GM23338 (cell line): ENCODE results near the gene THUMPD2. TPM values are rescaled to one million over a fixed set of nuclear protein-coding genes. Genes with fewer than 3 reads are reported as not detected.

Source experiments
- ATAC-seq: fragments of 200-7000 bp; cut with Tn5 transposase; 3 replicates; pipeline ENCODE4 v1.9.1; 2020
- DNase-seq: peaks from one replicate; pipeline ENCODE4 v3.0.0-alpha.2; 2015; ENCODE audit warnings: low spot score
- H2AFZ ChIP-seq: fragments of 200-600 bp; sonication (generic); 2 replicates; pipeline ENCODE4 v1.8.0; 2016; ENCODE audit warnings: antibody characterized with exemption, mild to moderate bottlenecking, moderate library complexity
- H3F3A ChIP-seq: fragments of 200-600 bp; sonication (generic); replicated peaks from 2 replicates; pipeline ENCODE4 v1.8.0; 2017; ENCODE audit warnings: antibody characterized with exemption, mixed run types, low read depth
- H3K27ac ChIP-seq: fragments of 200-600 bp; sonication (generic); 2 replicates; pipeline ENCODE4 v1.6.1; 2016; ENCODE audit warnings: low read depth
- H3K27me3 ChIP-seq: fragments of 200-600 bp; sonication (generic); 2 replicates; pipeline ENCODE4 v1.8.0; 2016; ENCODE audit warnings: mild to moderate bottlenecking, mixed run types, moderate library complexity; ENCODE audit not compliant: insufficient read depth
- H3K36me3 ChIP-seq: fragments of 200-600 bp; sonication (generic); 2 replicates; pipeline ENCODE4 v1.8.0; 2016; ENCODE audit warnings: mild to moderate bottlenecking; ENCODE audit not compliant: insufficient read depth
- H3K4me1 ChIP-seq: fragments of 200-600 bp; sonication (generic); 2 replicates; pipeline ENCODE4 v1.8.0; 2016; ENCODE audit warnings: mild to moderate bottlenecking, moderate library complexity; ENCODE audit not compliant: insufficient read depth
- H3K4me2 ChIP-seq: fragments of 200-600 bp; sonication (generic); 2 replicates; pipeline ENCODE4 v1.7.1; 2017; ENCODE audit warnings: mixed run types
- H3K4me3 ChIP-seq: fragments of 200-600 bp; sonication (generic); 2 replicates; pipeline ENCODE4 v1.6.1; 2016; ENCODE audit warnings: mixed run types
- H3K79me2 ChIP-seq: fragments of 200-600 bp; sonication (generic); replicated peaks from 2 replicates; pipeline ENCODE4 v1.8.0; 2017; ENCODE audit warnings: mild to moderate bottlenecking; ENCODE audit not compliant: insufficient read depth
- H3K9me2 ChIP-seq: fragments of 200-600 bp; sonication (generic); 2 replicates; pipeline ENCODE4 v1.8.0; 2017; ENCODE audit not compliant: insufficient read depth
- H4K20me1 ChIP-seq: fragments of 200-600 bp; sonication (generic); replicated peaks from 2 replicates; pipeline ENCODE4 v1.8.0; 2017; ENCODE audit warnings: mild to moderate bottlenecking; ENCODE audit not compliant: insufficient read depth
- H3K27ac Mint-ChIP-seq: 2 replicates; pipeline ENCODE4 v1.8.0; 2020; ENCODE audit warnings: inconsistent platforms, mild to moderate bottlenecking, moderate library complexity, mixed read lengths
- H3K27me3 Mint-ChIP-seq: 3 replicates; pipeline ENCODE4 v1.8.0; 2022; ENCODE audit warnings: low read depth, mild to moderate bottlenecking, moderate library complexity, mixed read lengths, inconsistent platforms; ENCODE audit not compliant: insufficient read depth, poor library complexity
- H3K36me3 Mint-ChIP-seq: 3 replicates; pipeline ENCODE4 v1.8.0; 2021; ENCODE audit warnings: low read depth, mild to moderate bottlenecking, inconsistent platforms, moderate library complexity, mixed read lengths
- H3K4me1 Mint-ChIP-seq: 3 replicates; pipeline ENCODE4 v1.8.0; 2020; ENCODE audit warnings: mild to moderate bottlenecking, inconsistent platforms, mixed read lengths
- H3K4me3 Mint-ChIP-seq: 3 replicates; pipeline ENCODE4 v1.8.0; 2021; ENCODE audit warnings: moderate library complexity, mild to moderate bottlenecking, inconsistent platforms, mixed read lengths
- H3K9me3 Mint-ChIP-seq: 3 replicates; pipeline ENCODE4 v1.8.0; 2020; ENCODE audit warnings: moderate library complexity, mild to moderate bottlenecking, inconsistent platforms, mixed read lengths
- CREB1 ChIP-seq: fragments of 250-450 bp; sonication (Bioruptor Pico); IDR thresholded peaks from 2 replicates; pipeline ENCODE4 v1.5.0; 2020; ENCODE audit warnings: low read depth, mild to moderate bottlenecking, moderate library complexity
- CTCF ChIP-seq, 2 experiments: fragments of 200-600 bp in 1 of 2; sonication (generic) in 1 of 2; conservative IDR thresholded peaks; 2 replicates each; pipeline versions ENCODE4 v1.5.1 to v1.6.1; 2016 to 2017; ENCODE audit warnings: antibody characterized with exemption in 2 of 2, low read depth in 2 of 2, mild to moderate bottlenecking in 2 of 2, moderate library complexity in 1 of 2
- ETS1 ChIP-seq: IDR thresholded peaks from 2 replicates; pipeline ENCODE4 v1.6.1; 2016; ENCODE audit warnings: antibody characterized with exemption
- EZH2 ChIP-seq: fragments of 200-600 bp; sonication (generic); IDR thresholded peaks from one replicate; pipeline ENCODE4 v1.8.0; 2017; ENCODE audit warnings: antibody characterized with exemption, mild to moderate bottlenecking, low read depth; ENCODE audit not compliant: unreplicated experiment
- EZH2phosphoT487 ChIP-seq: fragments of 200-600 bp; sonication (generic); IDR thresholded peaks from one replicate; pipeline ENCODE4 v1.8.1; 2018; ENCODE audit warnings: antibody characterized with exemption; ENCODE audit not compliant: unreplicated experiment
- JUNB ChIP-seq: IDR thresholded peaks from one replicate; pipeline ENCODE4 v1.6.1; 2016; ENCODE audit warnings: antibody characterized with exemption; ENCODE audit not compliant: unreplicated experiment
- NANOG ChIP-seq: IDR thresholded peaks from 2 replicates; pipeline ENCODE4 v1.6.1; 2016; ENCODE audit warnings: antibody characterized with exemption, borderline replicate concordance
- POLR2AphosphoS5 ChIP-seq: IDR thresholded peaks from 2 replicates; pipeline ENCODE4 v1.6.1; 2016; ENCODE audit warnings: antibody characterized with exemption, low read depth
- REST ChIP-seq: IDR thresholded peaks from one replicate; pipeline ENCODE4 v1.6.1; 2018; ENCODE audit warnings: antibody characterized with exemption; ENCODE audit not compliant: unreplicated experiment
- STAT1 ChIP-seq: IDR thresholded peaks from one replicate; pipeline ENCODE4 v1.6.1; 2016; ENCODE audit warnings: antibody characterized with exemption; ENCODE audit not compliant: unreplicated experiment
- ZNF114 ChIP-seq: fragments of 250-450 bp; sonication (Bioruptor Pico); IDR thresholded peaks from 2 replicates; pipeline ENCODE4 v1.5.0; 2020; ENCODE audit warnings: mild to moderate bottlenecking, moderate library complexity
- ZNF331 ChIP-seq: fragments of 250-450 bp; sonication (Bioruptor Pico); IDR thresholded peaks from 2 replicates; pipeline ENCODE4 v1.5.0; 2020; ENCODE audit warnings: low read depth, mild to moderate bottlenecking, moderate library complexity
- polyA plus RNA-seq: library from polyadenylated mRNA; unstranded; fragments of >200 nt; fragmentation: Nextera tagmentation; extraction: Ambion mirVana; gene quantifications from 2 replicates; pipeline ENCODE4 v1.2.1, GENCODE V29; 2016
- total RNA-seq: library from RNA; depleted of rRNA; stranded (reverse); fragments of >200 nt; shearing (Covaris generic); gene quantifications from 2 replicates; pipeline ENCODE4 v1.2.3, GENCODE V29; 2014
- TF ChIP-seq, protein P1 (sequence below): fragments of 250-450 bp; sonication (Bioruptor Pico); IDR thresholded peaks from 2 replicates; pipeline ENCODE4 v1.5.0; 2020; ENCODE audit warnings: mild to moderate bottlenecking, moderate library complexity

Gene THUMPD2
- total and polyA plus RNA-seq, 2 experiments from 2014 or later: 19.5 to 25.1 TPM

- DNase-seq (no peak), ATAC-seq (no peak)
- no peaks in the 10 kb centered on the region for H3K36me3 Mint-ChIP-seq
- H3K4me3 Mint-ChIP-seq: no peak overlapping the region
- no peak for TF ChIP-seq JUNB
- no peak for TF ChIP-seq NANOG
- no peak for TF ChIP-seq CTCF (conservative IDR thresholded peaks at IDR 0.05; ENCODE audit: low read depth in 2 of 2)
- no peak for TF ChIP-seq ZNF331 (CRISPR knock-in tag)
- TF ChIP-seq POLR2AphosphoS5: no peak
- no peak for TF ChIP-seq ETS1
- TF ChIP-seq STAT1: no peak
- TF ChIP-seq, protein P1, sequence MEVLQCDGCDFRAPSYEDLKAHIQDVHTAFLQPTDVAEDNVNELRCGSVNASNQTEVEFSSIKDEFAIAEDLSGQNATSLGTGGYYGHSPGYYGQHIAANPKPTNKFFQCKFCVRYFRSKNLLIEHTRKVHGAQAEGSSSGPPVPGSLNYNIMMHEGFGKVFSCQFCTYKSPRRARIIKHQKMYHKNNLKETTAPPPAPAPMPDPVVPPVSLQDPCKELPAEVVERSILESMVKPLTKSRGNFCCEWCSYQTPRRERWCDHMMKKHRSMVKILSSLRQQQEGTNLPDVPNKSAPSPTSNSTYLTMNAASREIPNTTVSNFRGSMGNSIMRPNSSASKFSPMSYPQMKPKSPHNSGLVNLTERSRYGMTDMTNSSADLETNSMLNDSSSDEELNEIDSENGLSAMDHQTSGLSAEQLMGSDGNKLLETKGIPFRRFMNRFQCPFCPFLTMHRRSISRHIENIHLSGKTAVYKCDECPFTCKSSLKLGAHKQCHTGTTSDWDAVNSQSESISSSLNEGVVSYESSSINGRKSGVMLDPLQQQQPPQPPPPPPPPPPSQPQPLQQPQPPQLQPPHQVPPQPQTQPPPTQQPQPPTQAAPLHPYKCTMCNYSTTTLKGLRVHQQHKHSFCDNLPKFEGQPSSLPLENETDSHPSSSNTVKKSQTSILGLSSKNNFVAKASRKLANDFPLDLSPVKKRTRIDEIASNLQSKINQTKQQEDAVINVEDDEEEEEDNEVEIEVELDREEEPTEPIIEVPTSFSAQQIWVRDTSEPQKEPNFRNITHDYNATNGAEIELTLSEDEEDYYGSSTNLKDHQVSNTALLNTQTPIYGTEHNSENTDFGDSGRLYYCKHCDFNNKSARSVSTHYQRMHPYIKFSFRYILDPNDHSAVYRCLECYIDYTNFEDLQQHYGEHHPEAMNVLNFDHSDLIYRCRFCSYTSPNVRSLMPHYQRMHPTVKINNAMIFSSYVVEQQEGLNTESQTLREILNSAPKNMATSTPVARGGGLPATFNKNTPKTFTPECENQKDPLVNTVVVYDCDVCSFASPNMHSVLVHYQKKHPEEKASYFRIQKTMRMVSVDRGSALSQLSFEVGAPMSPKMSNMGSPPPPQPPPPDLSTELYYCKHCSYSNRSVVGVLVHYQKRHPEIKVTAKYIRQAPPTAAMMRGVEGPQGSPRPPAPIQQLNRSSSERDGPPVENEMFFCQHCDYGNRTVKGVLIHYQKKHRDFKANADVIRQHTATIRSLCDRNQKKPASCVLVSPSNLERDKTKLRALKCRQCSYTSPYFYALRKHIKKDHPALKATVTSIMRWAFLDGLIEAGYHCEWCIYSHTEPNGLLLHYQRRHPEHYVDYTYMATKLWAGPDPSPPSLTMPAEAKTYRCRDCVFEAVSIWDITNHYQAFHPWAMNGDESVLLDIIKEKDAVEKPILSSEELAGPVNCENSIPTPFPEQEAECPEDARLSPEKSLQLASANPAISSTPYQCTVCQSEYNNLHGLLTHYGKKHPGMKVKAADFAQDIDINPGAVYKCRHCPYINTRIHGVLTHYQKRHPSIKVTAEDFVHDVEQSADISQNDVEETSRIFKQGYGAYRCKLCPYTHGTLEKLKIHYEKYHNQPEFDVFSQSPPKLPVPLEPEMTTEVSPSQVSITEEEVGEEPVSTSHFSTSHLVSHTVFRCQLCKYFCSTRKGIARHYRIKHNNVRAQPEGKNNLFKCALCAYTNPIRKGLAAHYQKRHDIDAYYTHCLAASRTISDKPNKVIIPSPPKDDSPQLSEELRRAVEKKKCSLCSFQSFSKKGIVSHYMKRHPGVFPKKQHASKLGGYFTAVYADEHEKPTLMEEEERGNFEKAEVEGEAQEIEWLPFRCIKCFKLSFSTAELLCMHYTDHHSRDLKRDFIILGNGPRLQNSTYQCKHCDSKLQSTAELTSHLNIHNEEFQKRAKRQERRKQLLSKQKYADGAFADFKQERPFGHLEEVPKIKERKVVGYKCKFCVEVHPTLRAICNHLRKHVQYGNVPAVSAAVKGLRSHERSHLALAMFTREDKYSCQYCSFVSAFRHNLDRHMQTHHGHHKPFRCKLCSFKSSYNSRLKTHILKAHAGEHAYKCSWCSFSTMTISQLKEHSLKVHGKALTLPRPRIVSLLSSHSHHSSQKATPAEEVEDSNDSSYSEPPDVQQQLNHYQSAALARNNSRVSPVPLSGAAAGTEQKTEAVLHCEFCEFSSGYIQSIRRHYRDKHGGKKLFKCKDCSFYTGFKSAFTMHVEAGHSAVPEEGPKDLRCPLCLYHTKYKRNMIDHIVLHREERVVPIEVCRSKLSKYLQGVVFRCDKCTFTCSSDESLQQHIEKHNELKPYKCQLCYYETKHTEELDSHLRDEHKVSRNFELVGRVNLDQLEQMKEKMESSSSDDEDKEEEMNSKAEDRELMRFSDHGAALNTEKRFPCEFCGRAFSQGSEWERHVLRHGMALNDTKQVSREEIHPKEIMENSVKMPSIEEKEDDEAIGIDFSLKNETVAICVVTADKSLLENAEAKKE (CRISPR knock-in tag): no peak
- TF ChIP-seq REST: no peak
- TF ChIP-seq EZH2phosphoT487: no peak
- TF ChIP-seq CREB1 (CRISPR knock-in tag): no peak
- no peak for TF ChIP-seq EZH2
- TF ChIP-seq ZNF114 (CRISPR knock-in tag): no peak
- Histone ChIP-seq H3K27me3 (no peaks in the 10 kb centered on the region), H3K4me1 (peaks cover 33% of the 10 kb centered on the region), H4K20me1 (no peaks in the 10 kb centered on the region), H3K4me3 (no peak overlapping the region), H3K9me2 (no peaks in the 10 kb centered on the region), H3K4me2 (no peak overlapping the region), H3K79me2 (no peaks in the 10 kb centered on the region), H3K27ac (no peak overlapping the region), H3K36me3 (no peaks in the 10 kb centered on the region), H3F3A (no peaks in the 10 kb centered on the region), H2AFZ (no peak overlapping the region)
- no peak overlapping the region for H3K27ac Mint-ChIP-seq
- H3K4me1 Mint-ChIP-seq: peaks cover 22% of the 10 kb centered on the region
- no peaks in the 10 kb centered on the region for H3K9me3 Mint-ChIP-seq
- peaks cover 1% of the 10 kb centered on the region for H3K27me3 Mint-ChIP-seq
Measured at GRCh38 chr2:39719317-39719716, 59.7 kb downstream of the THUMPD2 start.
